GM12872 (cell line): ENCODE data around the gene DCAF7.

Source experiments
- CTCF ChIP-seq: IDR thresholded peaks from 3 replicates; pipeline ENCODE4 v1.5.1; 2011; ENCODE audit warnings: low read depth, mild to moderate bottlenecking, low read length, moderate library complexity; ENCODE audit not compliant: insufficient read depth

Gene DCAF7

DNA sequence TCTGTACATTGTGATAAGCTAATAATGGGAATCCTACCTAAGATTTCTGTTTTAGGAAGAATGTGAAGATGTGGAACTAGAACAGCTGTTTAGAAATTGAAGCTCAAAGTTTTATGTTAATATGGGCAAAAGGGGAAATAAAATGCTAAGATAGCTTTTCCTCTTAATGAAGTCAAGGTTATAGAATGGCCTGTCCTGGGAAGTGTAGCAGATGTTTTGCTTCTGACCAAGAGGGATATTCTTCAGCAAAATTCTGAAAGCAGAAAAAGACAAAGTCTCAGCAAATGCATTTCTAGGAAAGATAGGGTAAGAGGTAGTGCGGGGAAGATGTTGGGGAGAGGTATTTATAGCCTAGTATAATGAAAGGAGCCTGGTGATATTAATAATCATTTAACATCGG lies 85.0 kb downstream of the DCAF7 start:
- TF ChIP-seq CTCF = no peak

DNA sequence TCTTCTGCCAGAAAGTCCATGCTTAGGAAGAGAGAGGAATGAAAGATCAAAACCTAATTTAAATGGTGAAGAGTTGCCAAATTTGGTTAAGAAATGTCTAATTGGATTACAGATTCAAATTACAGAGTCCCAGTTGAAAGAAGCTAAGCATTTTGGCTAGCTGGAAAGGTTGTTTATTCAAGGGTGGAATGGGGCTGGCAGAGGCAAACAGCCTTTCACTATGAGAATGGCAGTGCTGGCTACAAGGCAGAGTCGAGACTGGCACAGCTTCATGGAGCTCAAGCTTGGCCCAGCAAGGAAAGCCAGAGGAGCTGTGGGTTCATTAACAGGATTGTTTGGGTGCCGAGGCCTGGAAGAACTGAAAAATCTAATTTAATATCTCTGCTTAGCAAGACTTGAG lies 85.5 kb downstream of the DCAF7 start:
- TF ChIP-seq CTCF = no peak

GRCh38 chr17:63639125-63639524 lies 88.8 kb downstream of the DCAF7 start:
- no peak for TF ChIP-seq CTCF

GRCh38 chr17:63640038-63640437 lies 89.8 kb downstream of the DCAF7 start:
- TF ChIP-seq CTCF = no peak

DNA sequence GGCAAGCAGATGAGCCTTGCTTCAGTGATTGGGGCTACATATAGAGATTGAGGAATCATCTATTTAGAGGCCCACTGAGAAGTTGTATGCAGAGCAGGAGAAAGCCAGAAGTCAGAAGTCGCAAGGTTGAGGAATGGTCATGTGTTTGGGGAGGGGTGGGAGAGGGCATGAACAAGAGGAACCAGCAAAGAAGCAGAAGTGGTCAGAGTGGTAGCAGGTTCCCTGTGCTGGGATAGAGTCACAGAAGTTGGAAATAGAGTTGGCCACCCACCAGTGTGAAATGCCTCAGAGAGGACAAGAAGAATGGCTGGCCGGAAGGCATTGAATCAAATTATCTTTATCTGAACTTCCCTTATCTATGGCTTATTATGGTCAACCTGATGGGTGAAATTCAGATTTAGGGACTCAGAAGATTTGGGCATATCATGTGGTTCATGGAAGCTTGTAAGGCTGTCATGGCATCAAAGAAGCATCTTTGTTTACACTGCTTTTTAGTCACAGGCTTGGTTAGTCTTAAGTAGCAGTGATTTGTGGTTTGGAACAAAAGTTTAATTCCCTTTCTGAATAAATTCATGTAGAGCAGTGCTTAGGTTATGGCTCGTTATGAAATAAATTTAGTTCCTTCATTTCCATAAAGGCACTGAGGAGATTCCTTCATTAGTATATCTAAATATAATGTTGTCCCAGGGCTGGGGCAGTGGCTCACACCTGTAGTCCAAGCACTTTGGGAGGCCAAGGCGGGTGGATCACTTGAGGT lies 91.6 kb downstream of the DCAF7 start:
- no peak for TF ChIP-seq CTCF
